Endothelial cell of umbilical vein (primary cell): ENCODE data around the gene LIPG.

ENCODE experiments used
- EZH2 ChIP-seq: IDR thresholded peaks from 2 replicates; pipeline ENCODE4 v1.6.1; 2012; ENCODE audit warnings: borderline replicate concordance, low read depth, mild to moderate bottlenecking, moderate library complexity, low read length, inconsistent platforms; ENCODE audit not compliant: severe bottlenecking
- FOS ChIP-seq: IDR thresholded peaks from 2 replicates; pipeline ENCODE4 v1.6.1; 2011; ENCODE audit warnings: mild to moderate bottlenecking, low read length, moderate library complexity, borderline replicate concordance; ENCODE audit not compliant: insufficient read depth
- MYC ChIP-seq: IDR thresholded peaks from one replicate; pipeline ENCODE4 v1.6.1; 2011; ENCODE audit warnings: mild to moderate bottlenecking, low read depth, low read length
- POLR2A ChIP-seq: IDR thresholded peaks from 2 replicates; pipeline ENCODE4 v1.6.1; 2012; ENCODE audit warnings: low read depth, mild to moderate bottlenecking, control low read depth, low read length
- POLR2AphosphoS5 ChIP-seq: IDR thresholded peaks from 2 replicates; pipeline ENCODE4 v1.6.1; 2012; ENCODE audit warnings: low read depth, mild to moderate bottlenecking, control low read depth, low read length, moderate library complexity; ENCODE audit not compliant: insufficient read depth
- TF ChIP-seq, protein P1 (sequence below), 2 donors: IDR thresholded peaks; 1 replicate in 1 of 2; 2 replicates in 1 of 2; pipeline ENCODE4 v1.5.1; 2011; ENCODE audit warnings: low read length in 2 of 2, mild to moderate bottlenecking in 2 of 2, moderate library complexity in 2 of 2, control low read depth in 1 of 2, inconsistent platforms in 1 of 2, low read depth in 1 of 2; ENCODE audit not compliant: insufficient read depth in 1 of 2; ENCODE audit errors: extremely low read depth in 1 of 2
- TF ChIP-seq, protein P2 (sequence below): IDR thresholded peaks from 2 replicates; pipeline ENCODE4 v1.6.1; 2011; ENCODE audit not compliant: insufficient read depth, insufficient read length

DNA sequence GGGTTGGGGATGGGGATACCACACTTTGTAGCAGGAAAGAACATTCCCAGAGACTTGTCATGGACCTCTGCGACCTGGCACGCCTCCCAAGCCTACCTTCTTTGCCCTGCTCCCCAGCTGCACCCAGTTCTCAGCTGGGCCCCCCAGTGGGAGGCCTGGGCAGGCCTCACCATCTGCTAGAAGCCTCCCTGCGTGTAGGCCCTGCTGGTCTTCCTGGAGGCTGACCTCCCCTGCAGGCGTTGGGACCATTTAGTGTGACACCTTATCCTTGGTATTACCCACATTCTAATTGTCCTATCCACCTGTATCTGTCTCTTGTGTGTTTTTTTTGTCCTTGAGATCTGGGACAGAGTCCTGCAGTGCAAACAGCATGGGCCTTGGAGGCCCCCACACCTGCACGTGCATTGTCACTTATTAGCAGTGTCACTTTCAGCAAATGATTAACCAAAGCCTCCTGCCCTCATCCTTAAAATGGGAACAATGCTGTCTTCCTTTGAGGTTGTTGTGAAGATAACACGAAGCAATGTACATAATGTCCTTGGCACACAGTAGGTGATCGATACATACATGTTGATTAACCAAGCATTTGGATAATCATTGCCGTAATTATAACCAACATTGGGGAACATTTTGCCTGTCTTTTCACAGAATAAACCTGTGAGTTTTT, 77.2 kb downstream of the LIPG start:
- TF ChIP-seq POLR2AphosphoS5 (no peak), POLR2A (no peak), EZH2 (no peak), MYC (no peak), FOS (no peak)
- TF ChIP-seq, protein P1, sequence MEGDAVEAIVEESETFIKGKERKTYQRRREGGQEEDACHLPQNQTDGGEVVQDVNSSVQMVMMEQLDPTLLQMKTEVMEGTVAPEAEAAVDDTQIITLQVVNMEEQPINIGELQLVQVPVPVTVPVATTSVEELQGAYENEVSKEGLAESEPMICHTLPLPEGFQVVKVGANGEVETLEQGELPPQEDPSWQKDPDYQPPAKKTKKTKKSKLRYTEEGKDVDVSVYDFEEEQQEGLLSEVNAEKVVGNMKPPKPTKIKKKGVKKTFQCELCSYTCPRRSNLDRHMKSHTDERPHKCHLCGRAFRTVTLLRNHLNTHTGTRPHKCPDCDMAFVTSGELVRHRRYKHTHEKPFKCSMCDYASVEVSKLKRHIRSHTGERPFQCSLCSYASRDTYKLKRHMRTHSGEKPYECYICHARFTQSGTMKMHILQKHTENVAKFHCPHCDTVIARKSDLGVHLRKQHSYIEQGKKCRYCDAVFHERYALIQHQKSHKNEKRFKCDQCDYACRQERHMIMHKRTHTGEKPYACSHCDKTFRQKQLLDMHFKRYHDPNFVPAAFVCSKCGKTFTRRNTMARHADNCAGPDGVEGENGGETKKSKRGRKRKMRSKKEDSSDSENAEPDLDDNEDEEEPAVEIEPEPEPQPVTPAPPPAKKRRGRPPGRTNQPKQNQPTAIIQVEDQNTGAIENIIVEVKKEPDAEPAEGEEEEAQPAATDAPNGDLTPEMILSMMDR (IDR thresholded peaks at IDR 0.05; ENCODE audit: extremely low read depth in 1 of 2, insufficient read depth in 1 of 2, low read depth in 1 of 2, low read length in 2 of 2), result no peak
- TF ChIP-seq, protein P2, sequence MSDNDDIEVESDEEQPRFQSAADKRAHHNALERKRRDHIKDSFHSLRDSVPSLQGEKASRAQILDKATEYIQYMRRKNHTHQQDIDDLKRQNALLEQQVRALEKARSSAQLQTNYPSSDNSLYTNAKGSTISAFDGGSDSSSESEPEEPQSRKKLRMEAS, result no peak
